Esophagus squamous epithelium (tissue), 4 donors: Measurements from ENCODE around the gene PRR4.

Experiments used
- CTCF ChIP-seq, 6 experiments: fragments of 450-650 bp in 4 of 6; fragments of 200-600 bp in 2 of 6; sonication (generic) in 2 of 6; IDR thresholded peaks; one replicate each; pipeline ENCODE4 v1.5.1; 2016 to 2019; ENCODE audit warnings: antibody characterized with exemption in 6 of 6, mild to moderate bottlenecking in 4 of 6, moderate library complexity in 4 of 6
- POLR2A ChIP-seq, 4 donors: fragments of 450-650 bp; IDR thresholded peaks; one replicate each; pipeline ENCODE4 v1.6.1; 2017; ENCODE audit warnings: antibody characterized with exemption in 4 of 4, mild to moderate bottlenecking in 4 of 4, moderate library complexity in 3 of 4

GRCh38 chr12:10838461-10838860 lies 10.8 kb downstream of the PRR4 start:
- TF ChIP-seq CTCF (IDR thresholded peaks at IDR 0.05) (no peak), POLR2A (IDR thresholded peaks at IDR 0.05) (no peak)
